Activated T-helper 2 cell treated with anti-CD3 and anti-CD28 coated beads, Interferon-gamma antibody, Interleukin-2, Interleukin-4, amounts not matched to agents 10 μg/mL and 5 μg/mL and 100 μg/mL, durations not matched to agents 14 hours and 24 hours and 36 hours (primary cell): ENCODE measurements around the gene RAB3C. TPM values are rescaled to one million over a fixed set of nuclear protein-coding genes. Genes with fewer than 3 reads are reported as not detected.

Source experiments
- DNase-seq: peaks from one replicate; pipeline ENCODE4 v3.0.0; 2021; ENCODE audit warnings: low spot score
- H3K27ac Mint-ChIP-seq: one replicate; pipeline ENCODE4 v1.8.0; 2021; ENCODE audit warnings: mixed read lengths
- H3K27me3 Mint-ChIP-seq: one replicate; pipeline ENCODE4 v1.8.0; 2021; ENCODE audit warnings: low read depth, mixed read lengths
- H3K36me3 Mint-ChIP-seq: one replicate; pipeline ENCODE4 v1.8.0; 2021; ENCODE audit warnings: low read depth, mixed read lengths
- H3K4me1 Mint-ChIP-seq: one replicate; pipeline ENCODE4 v1.8.0; 2021; ENCODE audit warnings: low read depth, mixed read lengths
- H3K4me3 Mint-ChIP-seq: one replicate; pipeline ENCODE4 v1.8.0; 2021; ENCODE audit warnings: low read depth, mild to moderate bottlenecking, moderate library complexity, mixed read lengths
- H3K9me3 Mint-ChIP-seq: one replicate; pipeline ENCODE4 v1.8.0; 2021; ENCODE audit warnings: mixed read lengths
- intact Hi-C: fragments of 100-400 bp; cut with micrococcal nuclease; formaldehyde crosslinking; loops from one replicate; pipeline ENCODE4 v1.15.1; 2023
- total RNA-seq: library from RNA; stranded (reverse); gene quantifications from 2 replicates; pipeline ENCODE4 v1.2.3, GENCODE V29; 2022

The RAB3C gene
- total RNA-seq, 1 donor from 2014 or later = not detected

DNA sequence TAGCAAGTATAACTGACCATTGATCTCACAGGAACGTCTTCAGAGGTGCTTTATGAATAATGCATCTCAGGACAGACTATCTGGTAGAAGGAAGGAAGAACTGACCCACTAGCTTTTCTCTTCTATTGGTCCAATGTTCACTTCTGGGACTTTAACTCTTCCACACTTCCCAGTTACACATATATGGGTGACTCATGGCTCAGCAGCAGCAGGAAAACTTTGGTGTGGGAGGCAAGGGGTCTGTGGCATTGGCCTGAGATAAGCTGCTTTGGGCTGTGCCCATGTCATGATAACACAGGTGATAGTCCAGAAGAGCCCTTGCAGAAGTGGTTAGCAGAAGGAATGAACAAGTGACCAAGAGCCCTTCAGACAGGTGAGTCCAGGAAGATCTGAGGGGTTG lies 148.8 kb downstream of the RAB3C start:
- H3K27ac Mint-ChIP-seq = no peak overlapping the region
- DNase-seq = no peak
- no peaks in the 10 kb centered on the region for H3K9me3 Mint-ChIP-seq
- no peaks in the 10 kb centered on the region for H3K27me3 Mint-ChIP-seq
- no peaks in the 10 kb centered on the region for H3K4me1 Mint-ChIP-seq
- H3K4me3 Mint-ChIP-seq = no peak overlapping the region
- H3K36me3 Mint-ChIP-seq = no peaks in the 10 kb centered on the region
- intact Hi-C loops = no loop called here

DNA sequence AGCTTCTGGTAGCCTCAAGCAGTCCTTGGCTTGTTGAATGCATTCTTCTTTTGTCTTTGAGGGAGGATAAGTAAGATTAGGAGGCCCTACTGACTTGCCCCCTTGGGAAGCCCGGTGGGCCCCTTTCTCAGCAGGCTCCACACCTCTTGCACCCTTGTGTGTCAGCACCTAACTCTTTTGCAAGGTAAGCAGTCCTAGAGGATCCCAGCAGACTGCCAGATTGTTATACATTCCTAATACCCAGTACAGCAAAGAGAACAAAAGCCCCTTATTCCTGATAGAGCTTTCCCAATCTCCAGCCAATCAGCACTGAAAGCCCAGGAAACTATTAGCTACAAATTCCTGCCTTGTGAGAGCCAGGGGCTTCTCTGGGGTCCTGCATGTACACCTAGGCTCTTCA lies 152.8 kb downstream of the RAB3C start:
- intact Hi-C loops = no loop called here
- no peak overlapping the region for H3K4me3 Mint-ChIP-seq
- DNase-seq = no peak
- no peaks in the 10 kb centered on the region for H3K36me3 Mint-ChIP-seq
- no peaks in the 10 kb centered on the region for H3K9me3 Mint-ChIP-seq
- H3K27me3 Mint-ChIP-seq = no peaks in the 10 kb centered on the region
- no peaks in the 10 kb centered on the region for H3K4me1 Mint-ChIP-seq
- H3K27ac Mint-ChIP-seq = no peak overlapping the region

DNA sequence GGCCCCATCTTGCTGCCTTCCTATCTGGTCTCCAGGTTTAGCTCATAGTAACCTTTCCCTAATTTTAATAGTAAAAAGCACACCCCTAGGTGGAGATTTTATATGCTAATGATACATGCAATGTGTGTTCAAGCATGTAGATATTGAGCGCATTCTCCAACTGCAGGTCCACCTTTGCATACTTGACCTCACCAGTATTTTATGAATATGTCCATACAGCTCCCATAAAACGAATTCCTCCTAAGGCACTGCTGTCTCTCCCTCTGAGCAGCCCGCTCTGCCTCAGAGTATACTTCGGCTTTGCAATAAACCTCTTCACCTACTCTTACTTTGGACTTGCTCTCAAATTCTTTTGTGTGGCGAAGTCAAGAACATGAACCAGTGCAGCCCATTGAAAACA lies 153.3 kb downstream of the RAB3C start:
- no peak overlapping the region for H3K27ac Mint-ChIP-seq
- H3K9me3 Mint-ChIP-seq = no peaks in the 10 kb centered on the region
- H3K4me1 Mint-ChIP-seq = no peaks in the 10 kb centered on the region
- no peak overlapping the region for H3K4me3 Mint-ChIP-seq
- no peaks in the 10 kb centered on the region for H3K27me3 Mint-ChIP-seq
- intact Hi-C loops = no loop called here
- no peak for DNase-seq
- no peaks in the 10 kb centered on the region for H3K36me3 Mint-ChIP-seq

- DNase-seq = no peak
- intact Hi-C loops = no loop called here
- H3K27ac Mint-ChIP-seq = no peak overlapping the region
- H3K4me3 Mint-ChIP-seq = no peak overlapping the region
- no peaks in the 10 kb centered on the region for H3K36me3 Mint-ChIP-seq
- no peaks in the 10 kb centered on the region for H3K4me1 Mint-ChIP-seq
- no peaks in the 10 kb centered on the region for H3K9me3 Mint-ChIP-seq
- no peaks in the 10 kb centered on the region for H3K27me3 Mint-ChIP-seq
Observed at GRCh38 chr5:58737671-58738070, 154.8 kb downstream of the RAB3C start.

DNA sequence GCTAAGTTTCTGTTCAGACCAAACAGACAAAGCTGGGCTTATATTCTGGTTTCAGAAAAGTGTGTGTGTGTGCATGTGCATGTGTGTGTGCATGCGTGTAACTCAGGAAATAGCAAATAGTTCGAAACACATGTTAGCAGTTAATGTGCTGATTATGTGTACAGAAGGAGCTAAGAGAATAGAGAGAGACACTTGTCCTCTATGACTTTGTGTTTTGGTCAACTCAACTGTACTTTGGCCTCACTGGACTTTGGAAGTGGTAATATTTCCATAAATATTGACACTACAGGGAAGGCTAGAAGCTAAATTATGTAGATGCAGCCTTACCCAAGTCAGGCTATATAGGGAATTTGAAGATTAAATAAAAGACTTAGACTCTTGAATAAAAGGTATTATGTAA lies 155.5 kb downstream of the RAB3C start:
- no peaks in the 10 kb centered on the region for H3K4me1 Mint-ChIP-seq
- no peak for DNase-seq
- no peaks in the 10 kb centered on the region for H3K36me3 Mint-ChIP-seq
- H3K4me3 Mint-ChIP-seq = no peak overlapping the region
- no peaks in the 10 kb centered on the region for H3K9me3 Mint-ChIP-seq
- no peaks in the 10 kb centered on the region for H3K27me3 Mint-ChIP-seq
- no peak overlapping the region for H3K27ac Mint-ChIP-seq
- intact Hi-C loops = no loop called here

GRCh38 chr5:58739051-58739450 lies 156.2 kb downstream of the RAB3C start:
- Mint-ChIP-seq H3K9me3 (no peaks in the 10 kb centered on the region), H3K36me3 (no peaks in the 10 kb centered on the region), H3K27me3 (no peaks in the 10 kb centered on the region), H3K27ac (no peak overlapping the region), H3K4me1 (no peaks in the 10 kb centered on the region), H3K4me3 (no peak overlapping the region)
- intact Hi-C loops = no loop called here
- DNase-seq = no peak

DNA sequence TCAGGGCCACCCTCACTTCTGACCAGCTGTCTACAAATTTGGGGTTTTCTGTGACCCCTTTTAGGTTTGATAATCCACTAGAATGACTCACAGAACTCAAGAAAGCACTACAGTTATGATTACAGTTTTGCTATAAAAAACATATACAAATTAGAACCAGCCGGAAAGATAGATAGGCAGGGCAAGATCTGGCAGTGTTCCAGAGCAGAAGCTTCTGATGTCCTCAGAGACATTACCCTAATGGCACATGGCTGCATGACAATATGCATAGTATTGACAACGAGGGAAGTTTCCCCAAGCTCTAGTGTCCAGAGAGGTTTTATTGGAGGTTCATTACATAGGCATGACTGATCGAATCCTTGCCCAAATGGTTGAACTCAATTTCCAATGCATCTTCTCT lies 158.1 kb downstream of the RAB3C start:
- Mint-ChIP-seq H3K4me1 (no peaks in the 10 kb centered on the region), H3K36me3 (no peaks in the 10 kb centered on the region), H3K4me3 (no peak overlapping the region), H3K27me3 (peaks cover under 1% of the 10 kb centered on the region), H3K27ac (no peak overlapping the region), H3K9me3 (no peaks in the 10 kb centered on the region)
- no peak for DNase-seq
- intact Hi-C loops = no loop called here

GRCh38 chr5:58745350-58745749 lies 162.5 kb downstream of the RAB3C start:
- Mint-ChIP-seq H3K36me3 (no peaks in the 10 kb centered on the region), H3K27me3 (peaks cover 15% of the 10 kb centered on the region), H3K4me1 (no peaks in the 10 kb centered on the region), H3K4me3 (no peak overlapping the region), H3K27ac (no peak overlapping the region), H3K9me3 (no peaks in the 10 kb centered on the region)
- DNase-seq = no peak
- intact Hi-C loops = no loop called here

DNA sequence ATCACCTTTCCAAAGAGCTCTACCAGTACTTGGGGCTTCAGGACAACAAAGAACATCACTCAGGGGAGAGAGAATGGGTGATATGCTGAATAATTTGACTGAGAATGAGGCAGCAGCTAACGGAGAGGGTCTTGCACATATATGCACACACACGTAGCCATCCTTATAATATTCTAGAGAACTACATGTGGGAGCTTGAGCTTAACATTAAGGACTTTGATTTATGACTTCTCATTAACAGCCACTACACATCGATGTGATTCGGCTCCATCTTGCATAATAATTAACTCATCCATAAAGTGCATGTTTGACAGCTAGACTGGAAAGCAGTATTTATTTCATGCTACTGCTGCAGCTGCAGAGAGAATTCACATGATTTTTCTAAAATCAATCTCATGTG lies 163.4 kb downstream of the RAB3C start:
- Mint-ChIP-seq H3K36me3 (no peaks in the 10 kb centered on the region), H3K9me3 (no peaks in the 10 kb centered on the region), H3K27ac (no peak overlapping the region), H3K4me3 (no peak overlapping the region), H3K4me1 (peaks cover 3% of the 10 kb centered on the region), H3K27me3 (peaks cover 15% of the 10 kb centered on the region)
- DNase-seq = no peak
- intact Hi-C loops = no loop called here

GRCh38 chr5:58750036-58750435 lies 167.2 kb downstream of the RAB3C start:
- no peaks in the 10 kb centered on the region for H3K36me3 Mint-ChIP-seq
- no peak overlapping the region for H3K27ac Mint-ChIP-seq
- no peak overlapping the region for H3K4me3 Mint-ChIP-seq
- peaks cover 3% of the 10 kb centered on the region for H3K4me1 Mint-ChIP-seq
- H3K27me3 Mint-ChIP-seq = peaks cover 18% of the 10 kb centered on the region
- no peak for DNase-seq
- intact Hi-C loops = no loop called here
- H3K9me3 Mint-ChIP-seq = no peaks in the 10 kb centered on the region

DNA sequence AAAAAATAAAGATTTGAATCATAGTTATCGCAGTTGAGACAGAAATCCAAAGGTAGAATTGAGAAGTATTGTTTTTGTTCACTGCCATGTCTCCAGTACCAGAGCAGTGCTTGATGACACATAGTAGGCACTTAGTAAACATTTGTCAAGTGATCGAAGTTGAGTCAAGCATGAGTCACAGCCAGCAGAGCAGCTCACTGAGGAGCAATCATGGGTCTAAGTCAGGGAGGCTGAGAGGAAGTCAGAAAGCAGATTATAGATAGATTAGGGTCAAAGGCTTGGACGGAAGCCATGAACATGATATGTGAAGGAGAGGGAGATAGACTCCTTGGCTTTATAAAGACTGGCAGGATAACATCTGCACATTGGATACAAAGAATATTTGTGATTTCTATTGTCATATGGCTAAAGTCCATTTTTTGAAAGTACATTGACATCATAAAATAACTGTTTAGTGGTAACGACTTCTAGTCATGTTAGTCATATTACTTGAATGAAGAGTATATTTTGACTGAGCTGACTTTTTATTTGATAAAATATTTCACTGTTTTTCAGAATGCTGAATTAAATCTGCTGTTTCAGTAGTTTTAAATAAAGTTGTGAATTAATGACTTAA lies 168.5 kb downstream of the RAB3C start:
- intact Hi-C loops = no loop called here
- Mint-ChIP-seq H3K27me3 (peaks cover 17% of the 10 kb centered on the region), H3K4me3 (no peak overlapping the region), H3K9me3 (no peaks in the 10 kb centered on the region), H3K36me3 (no peaks in the 10 kb centered on the region), H3K4me1 (peaks cover 3% of the 10 kb centered on the region), H3K27ac (no peak overlapping the region)
- no peak for DNase-seq

DNA sequence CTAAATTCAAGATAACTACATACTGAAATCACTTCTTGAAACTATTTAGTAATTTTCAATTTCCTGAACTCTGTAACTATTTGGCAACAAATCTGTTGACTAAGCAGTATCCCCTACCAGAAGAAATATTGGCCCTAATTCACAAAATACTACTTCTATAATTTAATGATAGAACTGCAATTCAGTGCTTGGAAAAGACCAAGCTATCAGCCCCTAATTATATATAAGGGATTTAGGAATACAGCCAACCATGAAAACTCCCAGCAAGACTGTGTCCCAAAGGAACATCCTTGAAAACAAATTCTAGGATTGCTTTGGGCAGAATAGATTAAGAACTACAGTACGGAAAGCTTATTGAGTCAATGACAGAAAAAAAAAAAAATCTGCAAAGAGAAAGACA lies 169.2 kb downstream of the RAB3C start:
- Mint-ChIP-seq H3K27me3 (peaks cover 17% of the 10 kb centered on the region), H3K4me1 (peaks cover 3% of the 10 kb centered on the region), H3K9me3 (no peaks in the 10 kb centered on the region), H3K36me3 (no peaks in the 10 kb centered on the region), H3K4me3 (no peak overlapping the region), H3K27ac (no peak overlapping the region)
- DNase-seq = no peak
- intact Hi-C loops = no loop called here

GRCh38 chr5:58753446-58753845 lies 170.6 kb downstream of the RAB3C start:
- intact Hi-C loops = no loop called here
- no peak overlapping the region for H3K27ac Mint-ChIP-seq
- peaks cover 13% of the 10 kb centered on the region for H3K27me3 Mint-ChIP-seq
- no peak for DNase-seq
- peaks cover 3% of the 10 kb centered on the region for H3K4me1 Mint-ChIP-seq
- no peaks in the 10 kb centered on the region for H3K9me3 Mint-ChIP-seq
- H3K4me3 Mint-ChIP-seq = no peak overlapping the region
- no peaks in the 10 kb centered on the region for H3K36me3 Mint-ChIP-seq

DNA sequence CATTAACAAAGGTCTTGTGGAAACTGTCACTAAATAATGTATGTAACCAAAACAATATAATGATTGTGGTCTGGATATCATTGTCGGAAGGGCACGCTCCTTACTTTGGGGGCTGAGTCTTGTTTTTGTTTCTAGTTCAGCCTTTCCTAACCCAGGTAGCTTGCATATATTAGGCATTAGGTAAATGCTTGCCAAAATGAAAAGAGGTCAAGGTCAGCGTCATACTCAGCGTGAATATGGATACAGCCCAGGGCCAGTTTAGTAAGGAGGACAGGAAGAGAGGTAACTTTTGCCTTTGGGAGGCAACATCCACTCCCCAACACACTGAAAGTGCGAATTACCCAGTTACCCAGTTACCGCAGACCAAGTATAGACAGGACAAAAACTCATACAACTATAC lies 171.4 kb downstream of the RAB3C start:
- Mint-ChIP-seq H3K4me1 (peaks cover 9% of the 10 kb centered on the region), H3K27ac (no peak overlapping the region), H3K36me3 (no peaks in the 10 kb centered on the region), H3K27me3 (peaks cover 7% of the 10 kb centered on the region), H3K9me3 (no peaks in the 10 kb centered on the region), H3K4me3 (no peak overlapping the region)
- intact Hi-C loops = no loop called here
- no peak for DNase-seq
